Lower leg skin (tissue), 3 donors: ENCODE measurements around the gene ROR1.

Source experiments
- POLR2A ChIP-seq, 2 donors: fragments of 450-650 bp; IDR thresholded peaks; one replicate each; pipeline ENCODE4 v1.6.1; 2016 to 2017; ENCODE audit warnings: antibody characterized with exemption in 2 of 2, mild to moderate bottlenecking in 1 of 2, moderate library complexity in 1 of 2
- TF ChIP-seq, protein P1 (sequence below), 3 donors: fragments of 450-650 bp; IDR thresholded peaks; one replicate each; pipeline ENCODE4 v1.5.1; 2016; ENCODE audit warnings: antibody characterized with exemption in 3 of 3, mild to moderate bottlenecking in 3 of 3, moderate library complexity in 2 of 3

DNA sequence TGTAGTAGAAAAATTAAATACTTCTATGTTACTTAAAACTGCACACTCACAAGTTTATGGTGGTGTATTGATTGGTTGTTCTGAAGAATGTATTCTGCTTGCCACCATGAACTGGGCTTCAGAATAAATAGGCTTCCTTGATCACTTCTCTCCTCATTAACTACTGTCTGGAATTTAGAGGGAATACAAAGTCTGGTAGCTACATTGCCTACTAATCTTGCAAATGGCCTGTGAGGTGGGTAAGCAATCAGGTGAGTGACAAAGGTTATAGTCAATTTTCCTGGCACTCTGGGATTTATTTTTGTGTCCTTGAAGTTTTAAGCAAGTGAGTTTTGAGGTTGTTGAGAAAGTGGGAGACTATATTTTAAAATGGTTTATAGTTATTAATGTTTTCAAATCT is 101.8 kb downstream of the ROR1 start:
- TF ChIP-seq, protein P1, sequence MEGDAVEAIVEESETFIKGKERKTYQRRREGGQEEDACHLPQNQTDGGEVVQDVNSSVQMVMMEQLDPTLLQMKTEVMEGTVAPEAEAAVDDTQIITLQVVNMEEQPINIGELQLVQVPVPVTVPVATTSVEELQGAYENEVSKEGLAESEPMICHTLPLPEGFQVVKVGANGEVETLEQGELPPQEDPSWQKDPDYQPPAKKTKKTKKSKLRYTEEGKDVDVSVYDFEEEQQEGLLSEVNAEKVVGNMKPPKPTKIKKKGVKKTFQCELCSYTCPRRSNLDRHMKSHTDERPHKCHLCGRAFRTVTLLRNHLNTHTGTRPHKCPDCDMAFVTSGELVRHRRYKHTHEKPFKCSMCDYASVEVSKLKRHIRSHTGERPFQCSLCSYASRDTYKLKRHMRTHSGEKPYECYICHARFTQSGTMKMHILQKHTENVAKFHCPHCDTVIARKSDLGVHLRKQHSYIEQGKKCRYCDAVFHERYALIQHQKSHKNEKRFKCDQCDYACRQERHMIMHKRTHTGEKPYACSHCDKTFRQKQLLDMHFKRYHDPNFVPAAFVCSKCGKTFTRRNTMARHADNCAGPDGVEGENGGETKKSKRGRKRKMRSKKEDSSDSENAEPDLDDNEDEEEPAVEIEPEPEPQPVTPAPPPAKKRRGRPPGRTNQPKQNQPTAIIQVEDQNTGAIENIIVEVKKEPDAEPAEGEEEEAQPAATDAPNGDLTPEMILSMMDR (IDR thresholded peaks at IDR 0.05), result no peak
- no peak for TF ChIP-seq POLR2A (IDR thresholded peaks at IDR 0.05)
